Mucosa of descending colon (tissue), 3 donors: ENCODE data around the gene NFIC. TPM values are rescaled to one million over a fixed set of nuclear protein-coding genes. Genes with fewer than 3 reads are reported as not detected.

Experiments
- ATAC-seq: fragments of 200-7000 bp; cut with Tn5 transposase; one replicate; pipeline ENCODE4 v1.9.1; 2020; ENCODE audit warnings: mild to moderate bottlenecking, moderate library complexity
- DNase-seq, 3 donors: peaks; one replicate each; pipeline ENCODE4 v3.0.0-alpha.2; 2020
- H3K36me3 ChIP-seq: fragments of 200-600 bp; one replicate; pipeline ENCODE4 v1.8.0; 2021; ENCODE audit warnings: low read depth, mild to moderate bottlenecking
- H3K4me1 ChIP-seq: fragments of 200-600 bp; one replicate; pipeline ENCODE4 v1.8.0; 2021; ENCODE audit warnings: low read depth, mild to moderate bottlenecking
- H3K4me3 ChIP-seq: fragments of 200-600 bp; one replicate; pipeline ENCODE4 v1.8.0; 2021; ENCODE audit warnings: mild to moderate bottlenecking
- H3K9me3 ChIP-seq: fragments of 200-600 bp; one replicate; pipeline ENCODE4 v1.8.0; 2021; ENCODE audit warnings: mild to moderate bottlenecking
- CTCF ChIP-seq: fragments of 200-600 bp; IDR thresholded peaks from one replicate; pipeline ENCODE4 v1.8.0; 2022; ENCODE audit warnings: antibody characterized with exemption, mild to moderate bottlenecking
- intact Hi-C, 2 donors: fragments of 100-400 bp; cut with DNase I in 1 of 2; cut with micrococcal nuclease in 1 of 2; formaldehyde crosslinking; loops; one replicate each; pipeline versions ENCODE4 v1.11.0 to v1.11.1; 2022; cut with DNase I, micrococcal nuclease
- total RNA-seq, 3 donors: library from RNA; stranded (reverse); fragmentation: NEBNext Ultra II Directional in 2 of 3; extraction: Animal tissue kit (Norgen Biotek cat#: 25700) in 2 of 3; gene quantifications; one replicate each; pipeline versions ENCODE4 v1.2.1 to v1.2.4, GENCODE V29; 2021 to 2023
- donor health status: DM: no; HTN: no; CAD: no; lungs with moderate emphysema.
- donor health status: DM: no; HTN: no; CAD: no.
- donor health status: DM: no; HTN: yes; CAD: no.

The NFIC gene
- total RNA-seq, 3 donors from 2014 or later: 38.4 to 210 (median 79.3) TPM

GRCh38 chr19:3479834-3480215 is 113.4 kb downstream of the NFIC start:
- ATAC-seq: peak; percentile 56
- intact Hi-C loops: no loop called here
- Histone ChIP-seq H3K9me3 (no peaks in the 10 kb centered on the region), H3K4me1 (peaks cover 10% of the 10 kb centered on the region), H3K4me3 (no peak overlapping the region), H3K36me3 (no peaks in the 10 kb centered on the region)
- peak in 2 of 3 donors; percentile 38 to 62 for DNase-seq
- no peak for TF ChIP-seq CTCF

GRCh38 chr19:3480383-3481091 is 114.2 kb downstream of the NFIC start, which contains the start of gene SMIM24:
Gene SMIM24 (minus strand): TSS chr19:3480525. CDS start chr19:3480463, 62 bp downstream.
- DNase-seq (peak; percentile 73 to 86 (median 85)), ATAC-seq (peak; percentile 81)
- no peak for TF ChIP-seq CTCF
- Histone ChIP-seq H3K4me3 (no peak within 1 kb of the TSS), H3K4me1 (peaks cover 10% of the 10 kb centered on the region), H3K9me3 (no peaks in the 10 kb centered on the region), H3K36me3 (no peaks in the 10 kb centered on the region)
- intact Hi-C loops: no loop called here

- H3K4me3 ChIP-seq: no peak overlapping the region
- H3K4me1 ChIP-seq: peaks cover 10% of the 10 kb centered on the region
- ATAC-seq (no peak), DNase-seq (no peak)
- intact Hi-C loops: no loop called here
- no peak for TF ChIP-seq CTCF
- H3K9me3 ChIP-seq: no peaks in the 10 kb centered on the region
- H3K36me3 ChIP-seq: no peaks in the 10 kb centered on the region
Measured at GRCh38 chr19:3481241-3482090, 115.1 kb downstream of the NFIC start.

- ATAC-seq: peak; percentile 60
- peak; percentile 61 to 84 (median 84) for DNase-seq
- peak overlapping the region; percentile 6 for H3K4me3 ChIP-seq
Measured at GRCh38 chr19:3482507-3483225, 116.3 kb downstream of the NFIC start.

More at GRCh38 chr19:3482507-3483225, 116.3 kb downstream of the NFIC start:
- no peak for TF ChIP-seq CTCF
- H3K9me3 ChIP-seq: no peaks in the 10 kb centered on the region
- intact Hi-C loops: no loop called here
- H3K4me1 ChIP-seq: peaks cover 10% of the 10 kb centered on the region
- H3K36me3 ChIP-seq: no peaks in the 10 kb centered on the region
